Skin epidermis (tissue), 12 donors: Measurements from ENCODE around the gene LCE3D.
"Not testable (repeated sequence)": the region's sequence is repeated elsewhere in the genome, so short reads cannot be mapped to it uniquely, and the experiment has no call there.

ENCODE experiments used
- H3K27ac ChIP-seq, 21 experiments: fragments of 200-600 bp; sonication (generic) in 11 of 21; one replicate each; pipeline ENCODE4 v1.5.0; 2020; ENCODE audit warnings: mild to moderate bottlenecking in 3 of 21, inconsistent platforms in 2 of 21, moderate library complexity in 2 of 21
- H3K4me3 ChIP-seq, 7 experiments: fragments of 200-600 bp; sonication (generic) in 2 of 7; one replicate each; pipeline ENCODE4 v1.5.0; 2020; ENCODE audit warnings: inconsistent platforms in 2 of 7, mild to moderate bottlenecking in 2 of 7, moderate library complexity in 1 of 7

The LCE3D gene, protein sequence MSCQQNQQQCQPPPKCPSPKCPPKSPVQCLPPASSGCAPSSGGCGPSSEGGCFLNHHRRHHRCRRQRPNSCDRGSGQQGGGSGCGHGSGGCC

DNA sequence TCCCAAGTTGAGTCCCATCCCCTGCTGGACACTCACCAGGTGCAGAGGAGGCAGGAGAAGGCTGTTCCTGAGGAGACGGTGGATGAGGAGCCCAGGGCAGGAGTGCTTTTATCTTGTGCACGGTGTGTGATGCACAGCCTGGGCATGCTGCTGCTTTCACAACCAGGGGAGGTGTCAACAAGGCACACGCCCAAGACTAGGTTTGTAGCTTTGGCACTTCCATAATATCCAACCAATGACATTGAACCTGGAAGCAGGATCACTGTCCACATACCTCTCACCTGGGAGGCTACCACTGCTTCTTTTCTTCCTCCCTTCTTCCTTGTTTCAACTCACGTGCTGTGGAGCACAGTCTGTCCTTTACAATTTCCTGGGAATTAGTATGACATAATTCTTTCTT is at the start of gene LCE3D:
Gene LCE3D, minus strand, starts transcription at position 84 of the 400 bp plus-strand sequence. CDS start 580 bp downstream, outside the sequence.
- H3K27ac ChIP-seq = no peak within 1 kb of the TSS
- no peak within 1 kb of the TSS for H3K4me3 ChIP-seq

- H3K27ac ChIP-seq = no peak overlapping the region
Observed at GRCh38 chr1:152626744-152627143, 46.4 kb upstream of the LCE3D start.

GRCh38 chr1:152623203-152623844 is 43.0 kb upstream of the LCE3D start:
- Histone ChIP-seq H3K27ac (no peak overlapping the region), H3K4me3 (no peak overlapping the region)

More at GRCh38 chr1:152626744-152627143, 46.4 kb upstream of the LCE3D start:
- no peak overlapping the region for H3K4me3 ChIP-seq

DNA sequence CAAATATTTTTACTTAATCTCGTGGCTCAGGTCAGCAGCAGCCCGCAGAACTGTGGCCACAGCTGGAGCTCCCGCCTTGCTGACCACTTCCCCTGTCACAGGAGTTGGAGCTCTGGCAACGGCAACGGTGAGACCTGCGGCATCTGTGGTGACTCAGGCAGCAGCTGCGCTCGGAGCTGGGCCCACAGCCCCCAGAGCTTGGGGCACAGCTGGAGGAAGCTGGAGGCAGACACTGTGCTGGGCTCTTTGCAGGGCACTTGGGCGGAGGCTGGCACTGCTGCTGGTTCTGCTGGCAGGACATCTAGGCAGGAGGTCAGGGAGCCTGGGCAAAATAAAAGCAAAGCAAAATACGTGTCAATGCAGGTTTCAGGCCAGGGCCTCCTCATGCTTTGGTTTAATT is 42.5 kb upstream of the LCE3D start, which contains the start of gene LCE3A:
Gene LCE3A, minus strand, starts transcription at position 301 of the 400 bp plus-strand sequence. Its CDS starts 0 bp downstream, at position 301.
- Histone ChIP-seq H3K27ac (no peak within 1 kb of the TSS), H3K4me3 (no peak within 1 kb of the TSS)

- no peak overlapping the region for H3K27ac ChIP-seq
Observed at GRCh38 chr1:152621993-152622392, 41.7 kb upstream of the LCE3D start.

DNA sequence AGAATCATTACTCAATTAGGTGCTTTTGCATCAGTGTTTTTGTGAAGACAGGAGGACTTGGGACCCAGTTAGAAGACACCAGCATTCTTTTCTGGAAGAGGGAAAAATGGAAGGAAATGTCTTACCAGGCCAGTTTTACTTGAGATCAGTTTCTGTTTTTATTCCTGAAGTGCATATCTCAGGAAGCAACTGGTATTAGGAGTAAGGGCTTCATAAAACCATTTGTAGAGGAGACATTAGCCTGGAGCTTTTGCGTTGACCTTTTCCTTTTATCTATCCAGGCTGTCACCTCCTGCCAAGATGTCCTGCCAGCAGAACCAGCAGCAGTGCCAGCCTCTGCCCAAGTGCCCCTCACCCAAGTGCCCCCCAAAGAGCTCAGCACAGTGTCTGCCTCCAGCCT is 33.2 kb upstream of the LCE3D start, which contains the start of gene LCE3B:
Gene LCE3B, plus strand, starts transcription at position 301 of the 400 bp plus-strand sequence. Its CDS starts 0 bp downstream, at position 301.
- H3K4me3 ChIP-seq = no peak within 1 kb of the TSS
- no peak within 1 kb of the TSS for H3K27ac ChIP-seq

More at GRCh38 chr1:152621993-152622392, 41.7 kb upstream of the LCE3D start:
- H3K4me3 ChIP-seq = no peak overlapping the region

- Histone ChIP-seq H3K4me3 (no peak within 1 kb of the TSS), H3K27ac (no peak within 1 kb of the TSS)
Observed at GRCh38 chr1:152599934-152600333, 19.6 kb upstream of the LCE3D start, which contains the start of gene LCE3C. TSS of gene LCE3C (plus strand) at chr1:152600234. CDS start at chr1:152600732, 498 bp downstream.

DNA sequence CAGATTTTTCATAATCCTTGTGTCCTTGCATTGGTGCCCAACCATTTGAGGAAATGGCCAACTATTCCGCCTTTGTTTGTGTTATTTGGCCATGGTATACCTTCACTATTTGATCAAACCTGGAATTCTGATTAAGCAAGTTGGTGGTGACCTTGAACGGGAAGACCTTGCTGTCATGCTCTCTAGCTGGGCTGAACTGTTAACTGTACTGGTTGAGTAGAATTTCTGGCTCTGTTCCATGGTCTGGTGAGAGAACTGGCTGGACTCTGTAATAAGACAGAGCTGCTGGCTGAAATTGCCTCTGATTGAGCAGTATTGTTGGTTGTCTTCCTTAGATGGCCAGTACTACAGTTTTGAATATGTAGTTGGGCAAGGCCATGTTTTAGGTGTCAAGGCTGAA is 16.7 kb upstream of the LCE3D start:
- H3K4me3 ChIP-seq = no peak overlapping the region
- no peak overlapping the region for H3K27ac ChIP-seq

- Histone ChIP-seq H3K27ac (no peak overlapping the region), H3K4me3 (no peak overlapping the region)
Observed at GRCh38 chr1:152585586-152585985, 5.3 kb upstream of the LCE3D start.

- no peak overlapping the region for H3K4me3 ChIP-seq
- H3K27ac ChIP-seq = no peak overlapping the region
Observed at GRCh38 chr1:152582647-152583046, 2.3 kb upstream of the LCE3D start.

- H3K4me3 ChIP-seq, H3K27ac ChIP-seq: not testable (repeated sequence)
Observed at GRCh38 chr1:152579526-152579925, 790 bp downstream of the LCE3D start.

- Histone ChIP-seq H3K27ac (no peak overlapping the region), H3K4me3 (no peak overlapping the region)
Observed at GRCh38 chr1:152577168-152577567, 3.1 kb downstream of the LCE3D start.

DNA sequence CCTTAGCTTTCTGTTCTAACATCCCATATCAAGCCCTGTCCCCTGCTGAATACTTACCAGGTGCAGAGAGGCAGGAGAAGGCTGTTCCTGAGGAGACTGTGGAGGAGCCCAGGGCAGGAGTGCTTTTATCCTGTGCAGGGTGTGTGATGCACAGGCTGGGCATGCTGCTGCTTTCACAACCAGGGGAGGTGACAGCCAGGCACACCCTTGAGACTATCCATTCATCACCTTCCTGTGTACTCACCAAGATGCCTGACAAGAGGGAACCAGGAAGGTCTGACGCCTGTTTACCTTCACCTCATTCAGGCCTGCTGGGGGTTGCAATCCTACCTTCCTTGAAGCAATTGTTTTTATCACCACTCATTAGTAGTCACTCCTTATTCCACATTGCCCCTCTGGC is 13.6 kb downstream of the LCE3D start, which contains the start of gene LCE3E:
Gene LCE3E, minus strand, starts transcription at position 100 of the 400 bp plus-strand sequence. CDS start 572 bp downstream, outside the sequence.
- no peak within 1 kb of the TSS for H3K27ac ChIP-seq
- no peak within 1 kb of the TSS for H3K4me3 ChIP-seq

GRCh38 chr1:152565535-152566215 is 14.6 kb downstream of the LCE3D start:
- Histone ChIP-seq H3K27ac (no peak overlapping the region), H3K4me3 (no peak overlapping the region)

DNA sequence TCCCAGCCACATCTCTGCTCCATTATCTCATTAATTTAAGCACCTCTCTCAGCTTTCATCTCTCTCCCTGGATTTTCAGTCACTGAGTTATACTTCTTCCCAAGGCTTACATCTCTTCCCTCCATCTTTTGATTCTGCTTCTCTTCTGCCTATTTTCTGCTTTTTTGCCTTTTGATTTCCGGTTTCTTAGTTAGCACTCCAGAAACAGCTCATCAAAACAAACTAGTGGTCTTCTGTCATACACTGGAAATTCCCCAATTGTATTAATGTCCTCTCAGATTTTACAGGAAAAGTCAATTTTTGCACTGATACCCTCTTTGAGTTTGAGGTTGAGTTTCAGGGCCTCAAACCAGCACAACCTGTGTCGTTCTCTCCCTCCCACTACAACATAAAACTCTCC is 15.2 kb downstream of the LCE3D start:
- Histone ChIP-seq H3K4me3 (no peak overlapping the region), H3K27ac (no peak overlapping the region)

GRCh38 chr1:152548358-152548757 is 32.0 kb downstream of the LCE3D start:
- H3K27ac ChIP-seq, H3K4me3 ChIP-seq: not testable (repeated sequence)

DNA sequence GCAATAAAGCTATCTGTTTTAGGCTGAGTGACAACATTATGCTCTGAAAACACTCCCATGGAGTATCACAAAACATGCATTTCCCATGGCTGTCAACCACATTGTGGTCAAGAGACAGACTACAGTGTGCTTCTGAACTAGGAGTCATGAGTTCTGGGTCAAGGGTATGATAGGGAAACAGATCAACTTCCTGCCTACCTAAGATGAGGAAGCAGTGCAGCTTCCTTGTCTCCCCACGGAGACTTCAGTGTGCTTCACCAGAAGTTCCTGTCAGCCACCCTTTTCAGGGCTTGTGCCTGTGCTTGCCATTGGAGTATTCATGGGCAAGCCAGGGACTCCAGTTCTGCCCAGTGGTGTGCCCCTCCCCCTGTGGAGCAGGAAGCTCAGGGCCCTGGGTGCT is 33.6 kb downstream of the LCE3D start:
- no peak overlapping the region for H3K27ac ChIP-seq
- no peak overlapping the region for H3K4me3 ChIP-seq

DNA sequence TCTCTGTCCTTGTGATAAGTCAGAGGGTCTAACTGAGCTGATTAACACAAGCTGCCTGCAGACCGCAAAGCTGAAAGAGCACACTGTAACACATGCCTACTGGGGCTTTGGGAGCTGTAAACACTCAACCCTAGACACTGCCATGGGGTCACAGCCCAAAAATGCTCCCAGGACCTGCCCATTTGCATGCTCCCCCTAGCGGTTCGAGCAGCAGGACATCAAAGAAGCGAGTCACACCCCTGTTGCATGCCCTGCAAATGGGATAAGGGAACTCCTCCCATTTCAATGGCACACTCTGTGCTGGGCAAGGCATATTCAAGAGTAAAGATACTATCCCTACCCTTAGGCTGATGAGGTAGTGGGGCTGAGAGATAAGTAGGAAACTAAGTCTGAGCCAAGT is 36.5 kb downstream of the LCE3D start:
- Histone ChIP-seq H3K4me3 (no peak overlapping the region), H3K27ac (no peak overlapping the region)

DNA sequence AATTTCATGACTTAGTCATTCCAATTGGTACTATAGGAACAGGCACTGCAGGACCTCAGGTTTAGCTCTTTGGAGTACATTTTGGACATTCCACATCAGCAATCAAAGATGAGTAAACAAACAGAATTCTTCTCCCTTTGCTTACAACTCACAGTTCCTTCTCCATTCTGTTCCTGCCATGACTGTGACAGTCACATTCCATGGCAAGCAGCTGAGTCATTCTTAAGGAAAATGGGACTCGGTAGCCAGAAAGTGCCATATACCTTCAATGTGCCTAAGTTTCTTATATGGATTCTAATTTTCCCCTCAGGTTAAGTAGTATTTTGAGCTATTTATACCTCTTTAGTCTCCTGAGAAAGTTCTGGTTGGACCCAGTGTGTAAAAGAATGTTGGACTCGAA is 40.4 kb downstream of the LCE3D start:
- H3K27ac ChIP-seq = no peak overlapping the region

DNA sequence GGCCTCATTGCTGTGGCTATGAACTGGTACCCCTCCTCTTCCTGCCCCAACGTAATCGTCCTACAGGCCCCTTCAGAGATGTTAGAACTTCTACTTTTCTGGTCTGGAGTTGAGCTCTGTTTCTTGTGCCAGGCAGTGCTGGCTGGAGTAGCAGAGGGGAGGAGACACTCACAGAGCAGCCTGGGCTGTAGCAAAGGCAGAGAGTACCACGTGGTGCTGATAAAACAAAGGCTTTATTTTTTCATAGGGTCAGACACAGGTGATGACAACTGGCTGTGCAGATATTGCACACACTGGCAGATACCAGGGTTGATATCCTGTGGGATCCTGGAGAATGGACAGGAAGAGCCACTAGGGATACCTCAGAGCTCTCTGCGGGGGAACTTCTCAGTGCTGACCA is 42.8 kb downstream of the LCE3D start:
- no peak overlapping the region for H3K27ac ChIP-seq
- no peak overlapping the region for H3K4me3 ChIP-seq

More for the DNA sequence above, 40.4 kb downstream of the LCE3D start:
- H3K4me3 ChIP-seq = no peak overlapping the region

- no peak overlapping the region for H3K27ac ChIP-seq
Observed at GRCh38 chr1:152535774-152536173, 44.5 kb downstream of the LCE3D start.

More at GRCh38 chr1:152535774-152536173, 44.5 kb downstream of the LCE3D start:
- no peak overlapping the region for H3K4me3 ChIP-seq
